Stimulated activated CD4-positive, alpha-beta T cell treated with anti-CD3 and anti-CD28 coated beads, Interleukin-1b, Interleukin-23, amount 100 ng/mL, for 1 hour (primary cell): Measurements from ENCODE around the gene TFEB.

Experiments
- DNase-seq, 2 donors: peaks; one replicate each; pipeline ENCODE4 v3.0.0-alpha.2; 2020; ENCODE audit warnings: low read depth in 2 of 2

Gene TFEB

GRCh38 chr6:41638935-41639808, 96.2 kb downstream of the TFEB start:
- no peak for DNase-seq

GRCh38 chr6:41638002-41638934, 97.1 kb downstream of the TFEB start, which contains the start of gene MDFI:
MDFI (plus strand) TSS chr6:41638468; CDS start chr6:41638750, 282 bp downstream.
- no peak for DNase-seq

- DNase-seq: no peak
Measured at GRCh38 chr6:41637194-41638001, 98.0 kb downstream of the TFEB start.

- no peak for DNase-seq
Measured at GRCh38 chr6:41636833-41637193, 98.6 kb downstream of the TFEB start.

GRCh38 chr6:41635365-41635764, 100.0 kb downstream of the TFEB start:
- no peak for DNase-seq

GRCh38 chr6:41634657-41635056, 100.8 kb downstream of the TFEB start:
- DNase-seq: no peak
